GM11168 (cell line): ENCODE measurements around the gene VGLL3.

Experiments
- in situ Hi-C: fragments of 300-500 bp; cut with MboI; formaldehyde crosslinking; loops from one replicate; pipeline ENCODE4 v1.12.0; 2022; ENCODE audit warnings: low sequenced_read_pairs; ENCODE audit not compliant: unreplicated experiment

Gene VGLL3

DNA sequence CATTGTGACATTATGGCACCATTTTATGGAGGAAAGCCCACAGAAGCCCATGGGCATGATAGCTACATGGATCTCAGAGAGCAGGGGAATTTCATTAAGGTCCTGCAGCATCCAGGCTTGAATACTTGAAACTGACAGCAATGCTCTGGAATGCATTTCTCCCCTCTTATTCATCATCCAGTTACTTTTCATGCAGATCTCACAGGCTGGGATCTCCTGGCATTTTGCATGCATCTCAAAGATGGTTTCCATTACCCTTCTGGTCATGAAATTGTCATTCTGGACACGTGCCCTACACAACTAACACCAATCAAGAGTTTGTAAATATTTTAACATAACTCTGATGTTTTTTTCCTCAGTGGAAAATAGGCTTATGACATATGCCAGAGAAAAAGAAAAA is 32.4 kb downstream of the VGLL3 start:
- in situ Hi-C loops: no loop called here

DNA sequence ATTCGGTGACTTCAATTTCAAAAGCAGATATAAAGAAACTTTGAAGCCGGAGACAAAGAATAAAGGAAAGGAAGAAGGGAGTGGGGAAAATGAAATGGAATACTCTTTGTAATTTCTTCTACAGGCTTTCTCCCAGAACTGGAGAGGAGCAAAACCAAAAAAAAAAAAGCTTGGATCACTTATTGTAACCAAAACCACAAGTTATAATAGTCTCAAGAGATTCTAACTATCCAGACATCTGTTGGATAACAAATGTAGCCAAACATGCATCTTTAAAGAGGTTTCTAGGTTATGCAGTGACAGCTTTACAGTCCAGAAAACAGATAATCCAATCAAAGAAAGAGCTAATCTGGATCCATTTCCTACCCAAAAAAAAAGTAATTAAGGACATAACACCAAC is 36.2 kb downstream of the VGLL3 start:
- in situ Hi-C loops: no loop called here

GRCh38 chr3:86954226-86954625 is 36.7 kb downstream of the VGLL3 start:
- in situ Hi-C loops: no loop called here

DNA sequence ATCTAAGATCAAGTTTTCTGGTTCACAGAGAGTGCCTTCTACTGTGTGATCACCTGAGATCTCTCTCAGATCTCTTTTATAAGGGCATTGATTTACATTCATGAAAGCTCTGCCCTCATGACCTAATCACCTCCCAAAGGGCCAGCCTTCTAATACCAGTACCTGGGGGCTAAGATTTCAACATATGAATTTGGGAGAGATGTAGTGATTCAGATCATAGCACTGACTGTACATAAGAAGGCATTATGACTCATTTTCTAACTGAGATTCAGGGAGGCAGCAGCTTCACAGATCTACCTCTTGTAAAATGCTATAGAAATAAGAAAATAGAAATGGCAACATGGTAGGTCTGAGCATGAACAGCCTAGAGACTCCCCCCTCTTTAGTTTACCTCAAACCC is 39.6 kb downstream of the VGLL3 start:
- in situ Hi-C loops: no loop called here

- in situ Hi-C loops: no loop called here
Observed at GRCh38 chr3:86950717-86951116, 40.2 kb downstream of the VGLL3 start.

DNA sequence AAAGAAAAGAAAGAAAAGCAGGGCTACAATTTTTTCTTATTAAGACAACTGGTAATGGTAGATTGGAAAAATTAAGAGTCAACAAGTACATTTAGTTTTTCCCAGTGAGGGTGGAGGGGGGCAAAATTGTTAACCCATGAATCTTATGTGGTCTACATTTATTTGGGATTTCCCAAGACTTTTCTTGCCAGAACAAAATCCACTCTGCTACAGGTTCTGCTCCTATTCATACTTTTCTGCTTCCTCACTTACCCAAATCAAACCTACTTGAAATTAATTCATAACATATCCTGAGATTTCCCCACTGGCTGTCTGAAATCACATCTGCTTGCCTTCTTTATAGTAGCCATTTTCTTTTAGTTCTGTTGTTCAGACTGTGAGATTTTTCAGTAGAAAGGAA is 41.1 kb downstream of the VGLL3 start:
- in situ Hi-C loops: no loop called here

DNA sequence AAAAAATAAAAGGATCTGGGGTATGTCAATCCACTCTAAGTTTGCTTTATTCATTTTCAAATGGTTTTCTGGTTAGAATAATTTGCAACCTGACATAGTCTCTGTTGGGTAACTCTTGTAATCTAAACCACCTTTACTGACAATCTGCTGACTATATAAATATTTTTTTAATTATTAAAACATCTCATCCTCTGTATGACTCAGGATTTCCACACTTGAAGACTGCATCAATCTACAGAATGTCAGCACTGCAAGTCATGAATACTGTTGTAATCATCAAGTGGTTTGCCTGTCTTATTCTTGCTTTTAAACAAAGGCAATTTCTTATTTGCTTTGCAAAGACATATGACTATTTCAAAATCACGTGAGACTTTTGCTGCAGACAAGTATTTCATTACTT is 42.1 kb downstream of the VGLL3 start:
- in situ Hi-C loops: no loop called here

DNA sequence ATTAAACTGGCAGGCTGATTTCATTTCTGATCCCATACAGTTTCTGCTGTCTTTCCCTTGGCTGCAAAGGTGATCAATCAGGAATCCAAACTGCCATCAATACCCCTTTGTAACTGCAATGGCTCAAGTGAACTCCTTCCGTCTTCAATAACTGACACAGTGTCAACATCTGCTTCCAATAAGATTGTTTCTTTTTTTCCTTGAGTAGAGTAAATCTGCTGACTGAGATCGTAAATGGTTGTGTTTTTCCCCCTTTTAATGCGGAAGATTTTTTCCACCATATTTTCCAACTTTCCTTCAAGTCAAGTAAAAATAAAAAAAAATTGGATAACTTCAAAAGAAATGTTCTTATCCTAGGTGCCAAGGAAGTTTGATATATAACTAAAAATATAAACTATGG is 48.7 kb downstream of the VGLL3 start:
- in situ Hi-C loops: no loop called here

- in situ Hi-C loops: no loop called here
Observed at GRCh38 chr3:86938416-86939105, 52.4 kb downstream of the VGLL3 start.

DNA sequence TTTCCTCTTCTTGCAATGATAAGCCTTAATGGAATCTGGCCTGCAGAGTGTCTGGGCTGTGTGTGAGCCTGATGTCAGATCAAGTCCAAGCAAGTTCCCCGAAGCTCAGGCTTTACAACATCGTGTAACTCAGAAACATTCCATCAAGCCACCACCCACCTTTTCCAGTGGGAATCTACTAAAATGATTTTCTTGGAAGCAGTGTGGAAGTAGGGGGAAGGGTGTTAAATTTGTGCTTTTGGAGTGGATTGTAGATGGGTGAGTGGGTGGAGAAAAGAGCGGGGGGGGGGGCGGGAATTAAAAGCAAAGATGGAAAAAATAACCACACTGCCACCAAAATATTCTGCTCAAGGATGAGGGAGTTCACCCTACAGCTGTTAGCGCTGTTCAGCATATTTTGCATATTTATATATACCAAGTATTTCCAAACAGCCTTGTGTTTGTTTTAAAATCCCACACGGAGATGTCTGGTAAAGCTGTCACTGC is 53.6 kb downstream of the VGLL3 start:
- in situ Hi-C loops: no loop called here

GRCh38 chr3:86934851-86935250 is 56.1 kb downstream of the VGLL3 start:
- in situ Hi-C loops: no loop called here

DNA sequence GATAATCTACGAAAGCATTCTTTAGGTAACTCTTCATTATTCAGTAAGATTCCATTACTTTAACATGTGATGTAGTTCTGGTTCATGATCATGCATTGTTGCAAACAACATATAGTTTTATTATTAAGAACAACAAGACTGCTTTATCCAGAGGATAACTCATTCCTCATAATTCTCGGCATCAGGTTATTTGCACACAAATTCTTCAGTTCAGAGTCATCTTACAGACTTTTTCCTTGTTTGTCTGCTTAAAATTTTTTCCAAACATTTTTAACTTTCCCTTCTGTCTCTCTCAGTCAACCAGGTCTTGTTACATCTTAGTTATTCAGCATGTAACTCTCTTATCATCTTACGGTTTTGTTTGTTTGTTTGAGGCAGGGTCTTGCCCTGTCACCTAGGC is 60.1 kb downstream of the VGLL3 start:
- in situ Hi-C loops: no loop called here

DNA sequence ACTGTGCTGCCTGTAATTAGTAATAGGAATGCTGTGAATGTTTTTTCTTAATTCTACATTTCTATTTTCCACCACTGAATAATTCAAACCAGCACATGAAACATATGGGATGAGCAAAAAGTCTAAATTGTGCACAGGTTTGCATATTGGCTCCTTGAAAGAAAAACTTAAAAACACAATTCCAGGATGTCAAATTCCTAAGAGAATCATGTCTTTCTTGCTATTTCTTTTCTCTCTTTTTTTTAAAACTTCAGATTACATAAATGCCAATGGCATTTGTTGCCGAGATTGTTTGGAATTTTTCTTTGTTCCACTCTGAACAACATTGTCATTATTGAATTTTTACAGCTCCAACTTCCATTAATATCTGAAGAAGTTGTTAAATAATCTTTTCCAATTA is 60.8 kb downstream of the VGLL3 start:
- in situ Hi-C loops: no loop called here

DNA sequence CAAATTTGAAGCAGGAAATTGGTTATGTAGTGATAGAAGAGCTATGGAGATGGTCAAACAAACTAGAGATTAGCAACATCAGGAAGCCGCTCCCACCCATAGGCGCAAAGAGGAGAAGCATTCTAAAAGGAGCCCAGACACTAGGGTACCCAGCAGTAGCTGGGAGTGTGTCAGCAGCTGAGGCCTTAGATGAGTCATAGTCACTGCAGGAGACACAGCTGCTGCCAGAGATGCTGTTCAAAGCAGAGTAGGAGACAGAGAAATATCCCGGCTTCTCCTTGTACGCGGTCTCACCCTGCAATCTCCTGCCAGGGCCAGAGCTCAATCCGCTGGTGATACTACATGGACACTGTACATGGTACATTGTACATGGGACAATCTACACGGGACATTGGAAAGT is 61.9 kb downstream of the VGLL3 start:
- in situ Hi-C loops: no loop called here

GRCh38 chr3:86923071-86923491 is 67.9 kb downstream of the VGLL3 start:
- in situ Hi-C loops: no loop called here

- in situ Hi-C loops: no loop called here
Observed at GRCh38 chr3:86921971-86922680, 68.8 kb downstream of the VGLL3 start.

DNA sequence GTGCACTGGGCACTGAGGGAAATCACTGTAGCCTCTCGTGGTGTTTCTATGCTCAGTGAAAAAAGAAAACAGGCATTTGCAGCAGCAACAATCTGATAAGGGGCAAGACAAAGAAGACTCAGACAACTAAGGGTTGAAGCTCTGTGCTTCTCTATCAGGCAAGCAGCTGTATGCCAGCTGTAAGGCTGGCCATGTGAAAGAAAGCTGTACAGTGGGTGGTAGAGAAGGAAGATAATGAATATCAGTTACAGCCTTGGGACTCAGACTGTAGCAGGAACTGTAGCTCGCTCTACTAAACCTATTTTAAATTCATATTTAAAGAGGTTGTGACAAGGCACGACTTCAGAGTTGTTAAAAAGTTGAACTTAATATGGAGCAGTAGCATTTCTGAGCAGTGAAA is 76.3 kb downstream of the VGLL3 start:
- in situ Hi-C loops: no loop called here

GRCh38 chr3:86913160-86913559 is 77.8 kb downstream of the VGLL3 start:
- in situ Hi-C loops: no loop called here

DNA sequence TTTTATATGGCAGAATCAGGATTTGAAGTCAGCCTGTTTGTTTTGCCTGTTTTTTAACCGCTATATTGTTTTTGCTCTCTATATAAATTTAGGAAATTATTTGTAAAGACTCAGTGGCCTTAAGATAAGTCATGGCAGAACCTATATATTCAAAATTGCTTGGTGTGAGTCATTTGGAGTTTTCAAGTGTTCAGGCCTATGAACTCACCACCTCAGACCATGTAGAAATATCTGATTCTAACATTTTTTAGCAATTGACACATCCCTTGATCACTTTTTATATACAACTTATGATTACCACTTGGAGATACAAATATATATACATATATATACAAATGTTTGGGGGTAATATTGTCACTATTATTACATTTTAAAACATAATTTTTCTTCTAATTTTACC is 95.7 kb downstream of the VGLL3 start:
- in situ Hi-C loops: no loop called here

DNA sequence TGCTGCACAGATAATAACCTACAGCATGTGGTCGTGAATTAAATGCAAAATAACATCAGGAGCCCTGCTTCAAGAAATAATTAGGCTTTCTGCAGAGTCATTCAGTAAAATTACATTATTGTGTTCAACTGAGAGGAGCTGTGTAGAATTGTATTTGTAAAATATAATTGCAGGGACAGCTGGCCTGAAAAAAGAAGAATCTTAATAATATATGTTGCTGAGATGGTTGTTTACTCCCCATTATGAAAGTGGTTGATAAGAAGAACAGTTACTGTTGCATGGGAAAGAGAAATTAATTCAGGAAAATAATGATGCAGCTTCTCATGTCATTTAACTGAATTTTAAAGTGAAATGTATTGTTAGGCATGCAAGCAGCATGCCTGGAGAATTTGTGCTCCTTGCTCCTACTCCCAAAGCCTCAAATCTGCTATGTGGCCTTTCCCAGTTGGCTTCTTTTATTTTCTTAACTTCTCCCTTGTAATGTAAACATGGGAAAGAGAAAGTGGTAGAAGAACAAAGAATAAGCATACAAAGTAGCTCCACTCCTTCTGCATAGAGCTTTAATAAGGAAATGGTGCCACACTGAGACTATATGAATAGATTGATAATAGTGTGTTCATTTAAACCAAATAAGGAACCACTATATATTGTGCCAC is 100.1 kb downstream of the VGLL3 start:
- in situ Hi-C loops: no loop called here
